GM12891 (cell line): ENCODE measurements around the gene GAGE10.

Experiments used
- PAX5 ChIP-seq: IDR thresholded peaks from 2 replicates; pipeline ENCODE4 v1.6.1; 2011; ENCODE audit warnings: low read length, moderate library complexity, mild to moderate bottlenecking; ENCODE audit not compliant: insufficient read depth, severe bottlenecking
- POLR2A ChIP-seq: IDR thresholded peaks from 2 replicates; pipeline ENCODE4 v1.6.1; 2011; ENCODE audit warnings: low read depth, low read length, control low read depth
- POLR2AphosphoS5 ChIP-seq: IDR thresholded peaks from 2 replicates; pipeline ENCODE4 v1.6.1; 2011; ENCODE audit warnings: low read depth, low read length, control low read depth
- POU2F2 ChIP-seq: IDR thresholded peaks from 2 replicates; pipeline ENCODE4 v1.6.1; 2011; ENCODE audit warnings: low read depth, mild to moderate bottlenecking, control low read depth, low read length, moderate library complexity
- TAF1 ChIP-seq: IDR thresholded peaks from 2 replicates; pipeline ENCODE4 v1.6.1; 2011; ENCODE audit warnings: low read depth, low read length, control low read depth

GRCh38 chrX:49266523-49267445 is 36.7 kb upstream of the GAGE10 start:
- TF ChIP-seq POLR2A = no peak
- no peak for TF ChIP-seq POLR2AphosphoS5
- TF ChIP-seq TAF1 = no peak
- TF ChIP-seq PAX5 = no peak
- TF ChIP-seq POU2F2 = no peak
